Adrenal gland (tissue), 12 donors: ENCODE results near the gene RBMS2. TPM values are rescaled to one million over a fixed set of nuclear protein-coding genes. Genes with fewer than 3 reads are reported as not detected.

Experiments
- DNase-seq, 7 donors: peaks; one replicate each; pipeline ENCODE4 v3.0.0-alpha.2; 2019 to 2020
- H3K27ac ChIP-seq, 5 donors: fragments of 200-600 bp; sonication (generic) in 4 of 5; 1 replicate in 3 of 5; 2 replicates in 2 of 5; pipeline versions ENCODE4 v1.5.1 to v1.8.0; 2016 to 2020; ENCODE audit warnings: mild to moderate bottlenecking in 1 of 5
- H3K27me3 ChIP-seq: fragments of 200-600 bp; 2 replicates; pipeline ENCODE4 v1.8.0; 2021
- H3K36me3 ChIP-seq, 2 donors: fragments of 200-600 bp; replicated peaks in 1 of 2; 1 replicate in 1 of 2; 2 replicates in 1 of 2; pipeline versions ENCODE4 v1.5.1 to v1.8.0; 2018 to 2022
- H3K4me1 ChIP-seq, 2 donors: fragments of 200-600 bp; replicated peaks in 1 of 2; 1 replicate in 1 of 2; 2 replicates in 1 of 2; pipeline versions ENCODE4 v1.5.1 to v1.8.0; 2018 to 2021
- H3K4me3 ChIP-seq, 4 donors: fragments of 200-600 bp; sonication (generic) in 3 of 4; one replicate each; pipeline ENCODE4 v1.5.1; 2016 to 2018
- H3K9me3 ChIP-seq, 3 donors: fragments of 200-600 bp; sonication (generic) in 1 of 3; replicated peaks in 1 of 3; 1 replicate in 2 of 3; 2 replicates in 1 of 3; pipeline versions ENCODE4 v1.5.1 to v1.8.0; 2016 to 2021
- POLR2A ChIP-seq, 2 donors: fragments of 450-650 bp; IDR thresholded peaks; one replicate each; pipeline ENCODE4 v1.6.1; 2017; ENCODE audit warnings: antibody characterized with exemption in 2 of 2, mild to moderate bottlenecking in 2 of 2, moderate library complexity in 1 of 2
- WGBS, 4 donors: extraction: QIAGEN DNeasy Blood & Tissue Kit in 2 of 4; methylation state at CpG; one replicate each; pipeline versions ENCODE4 v1.1.5 to v1.1.7; 2013 to 2017; 5-methylcytosine and 5-hydroxymethylcytosine counted together
- intact Hi-C, 2 donors: fragments of 100-400 bp; cut with DNase I; formaldehyde crosslinking; loops; one replicate each; pipeline versions ENCODE4 v1.14.1 to v1.15.0; 2022 to 2023
- polyA plus RNA-seq, 3 donors: library from polyadenylated mRNA; stranded (reverse); fragments of 200-250 nt in 2 of 3; fragments of 350-450 nt in 1 of 3; fragmentation: Illumina TruSeq in 1 of 3; extraction: RNeasy Lipid Tissue Mini Kit (QIAGEN cat#74804) in 1 of 3; gene quantifications; one replicate each; pipeline ENCODE4 v1.2.3, GENCODE V29; 2013 to 2014
- total RNA-seq, 9 donors: library from RNA; depleted of rRNA in 4 of 9; stranded (reverse); fragments of >200 nt in 4 of 9; fragments of 120-200 nt in 1 of 9; fragmentation: NEBNext Ultra II Directional in 1 of 9; extraction: Animal tissue kit (Norgen Biotek cat#: 25700) in 1 of 9; gene quantifications; one replicate each; pipeline versions ENCODE4 v1.1.0 to v1.2.4, GENCODE V29; 2013 to 2023
- TF ChIP-seq, protein P1 (sequence below), 6 experiments: fragments of 450-650 bp in 4 of 6; fragments of 200-600 bp in 2 of 6; sonication (generic) in 1 of 6; IDR thresholded peaks; 1 replicate in 5 of 6; 2 replicates in 1 of 6; pipeline versions ENCODE4 v1.5.1 to v1.8.0; 2016 to 2021; ENCODE audit warnings: antibody characterized with exemption in 6 of 6, mild to moderate bottlenecking in 2 of 6, moderate library complexity in 1 of 6
- donor health status: healthy with polysubstance abuse.
- donor health status: Bipolar disorder and iron deficiency.
- donor health status: DM: yes; HTN: yes; CAD: no.
- donor health status: DM: no; HTN: no; CAD: no.
- donor health status: DM: no; HTN: no; CAD: no.
- donor health status: DM: yes; HTN: yes; CAD: no.

The RBMS2 gene
- total and polyA plus RNA-seq, 12 donors = 7.6 to 41.5 (median 19.9) TPM

DNA sequence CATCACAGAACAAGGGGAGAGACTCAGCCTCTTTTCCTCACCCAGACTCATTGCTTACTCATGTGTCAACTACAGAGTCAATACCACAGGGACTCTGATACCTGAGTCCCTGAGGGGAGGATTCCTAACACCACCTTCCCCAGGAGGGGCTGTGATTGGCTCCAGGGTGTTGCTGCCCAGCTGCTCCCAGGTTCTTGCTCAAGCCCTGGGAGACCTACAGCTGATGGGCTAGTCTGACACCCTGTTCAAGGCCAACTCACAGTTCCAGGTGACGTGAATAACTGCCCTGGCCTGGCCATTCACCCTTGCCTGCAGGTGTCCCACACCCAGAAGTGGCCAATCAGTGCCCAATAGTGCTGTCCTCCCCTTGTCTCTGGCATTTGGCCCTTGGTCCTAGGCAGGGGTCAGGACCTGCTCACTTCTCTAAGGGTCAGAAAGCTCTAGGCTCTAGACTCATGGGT is 44.6 kb upstream of the RBMS2 start:
- no peak for DNase-seq
- no peaks in the 10 kb centered on the region for H3K9me3 ChIP-seq
- H3K27ac ChIP-seq = no peak overlapping the region
- no peak overlapping the region for H3K4me3 ChIP-seq
- TF ChIP-seq POLR2A (IDR thresholded peaks at IDR 0.05) = no peak
- TF ChIP-seq, protein P1, sequence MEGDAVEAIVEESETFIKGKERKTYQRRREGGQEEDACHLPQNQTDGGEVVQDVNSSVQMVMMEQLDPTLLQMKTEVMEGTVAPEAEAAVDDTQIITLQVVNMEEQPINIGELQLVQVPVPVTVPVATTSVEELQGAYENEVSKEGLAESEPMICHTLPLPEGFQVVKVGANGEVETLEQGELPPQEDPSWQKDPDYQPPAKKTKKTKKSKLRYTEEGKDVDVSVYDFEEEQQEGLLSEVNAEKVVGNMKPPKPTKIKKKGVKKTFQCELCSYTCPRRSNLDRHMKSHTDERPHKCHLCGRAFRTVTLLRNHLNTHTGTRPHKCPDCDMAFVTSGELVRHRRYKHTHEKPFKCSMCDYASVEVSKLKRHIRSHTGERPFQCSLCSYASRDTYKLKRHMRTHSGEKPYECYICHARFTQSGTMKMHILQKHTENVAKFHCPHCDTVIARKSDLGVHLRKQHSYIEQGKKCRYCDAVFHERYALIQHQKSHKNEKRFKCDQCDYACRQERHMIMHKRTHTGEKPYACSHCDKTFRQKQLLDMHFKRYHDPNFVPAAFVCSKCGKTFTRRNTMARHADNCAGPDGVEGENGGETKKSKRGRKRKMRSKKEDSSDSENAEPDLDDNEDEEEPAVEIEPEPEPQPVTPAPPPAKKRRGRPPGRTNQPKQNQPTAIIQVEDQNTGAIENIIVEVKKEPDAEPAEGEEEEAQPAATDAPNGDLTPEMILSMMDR (IDR thresholded peaks at IDR 0.05) = no peak
- WGBS, 4 donors = 60 to 87% (median 71%) methylated on average over 1 of the region's 1 CpG; no CpG with 5 or more reads in 1 of the 4 donors
- intact Hi-C loops = no loop called here
- no peaks in the 10 kb centered on the region for H3K4me1 ChIP-seq
- no peaks in the 10 kb centered on the region for H3K27me3 ChIP-seq
- H3K36me3 ChIP-seq = peaks cover 0 to 4% of the 10 kb centered on the region in 2 donors

DNA sequence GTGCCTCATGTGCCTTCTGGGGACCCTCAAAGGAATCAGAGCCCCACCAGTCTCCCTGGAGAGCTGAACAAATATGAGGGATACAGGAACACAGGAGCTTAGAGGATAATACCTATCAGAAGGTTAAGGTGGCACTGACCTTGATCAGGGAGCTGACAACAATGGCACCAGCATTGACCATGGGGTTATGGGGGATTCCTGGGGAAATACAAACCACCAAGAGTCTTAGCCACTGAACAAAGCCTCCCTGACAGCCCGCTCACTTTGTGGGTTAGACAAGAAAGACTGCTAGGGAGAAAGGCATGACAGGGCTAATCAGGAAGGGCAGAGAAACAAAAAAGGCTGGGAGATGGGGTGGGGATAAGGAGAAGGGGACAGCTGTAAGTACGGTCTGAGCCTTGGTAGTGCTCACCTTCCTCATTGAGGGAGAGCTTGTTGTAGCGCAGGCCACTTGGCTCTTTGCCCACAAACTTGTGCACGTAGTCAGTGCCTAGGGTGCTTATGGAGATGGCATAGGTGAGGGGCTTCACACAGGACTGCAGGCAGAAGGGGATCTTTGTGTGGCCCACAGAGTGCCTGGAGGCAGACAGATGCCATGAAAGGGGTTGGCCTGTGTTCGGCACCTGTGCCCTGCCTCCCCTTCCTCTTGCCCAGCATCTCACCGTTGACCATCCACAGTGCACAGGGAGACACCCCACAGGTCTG is 43.9 kb upstream of the RBMS2 start:
- DNase-seq = no peak
- Histone ChIP-seq H3K9me3 (no peaks in the 10 kb centered on the region), H3K4me1 (no peaks in the 10 kb centered on the region), H3K27ac (no peak overlapping the region), H3K36me3 (peaks cover 0 to 4% of the 10 kb centered on the region in 2 donors), H3K27me3 (no peaks in the 10 kb centered on the region), H3K4me3 (no peak overlapping the region)
- intact Hi-C loops = no loop called here
- TF ChIP-seq, protein P1 (IDR thresholded peaks at IDR 0.05) = no peak
- no peak for TF ChIP-seq POLR2A (IDR thresholded peaks at IDR 0.05)
- WGBS, 4 donors = 88 to 95% (median 89%) methylated on average over 6 of the region's 6 CpGs

DNA sequence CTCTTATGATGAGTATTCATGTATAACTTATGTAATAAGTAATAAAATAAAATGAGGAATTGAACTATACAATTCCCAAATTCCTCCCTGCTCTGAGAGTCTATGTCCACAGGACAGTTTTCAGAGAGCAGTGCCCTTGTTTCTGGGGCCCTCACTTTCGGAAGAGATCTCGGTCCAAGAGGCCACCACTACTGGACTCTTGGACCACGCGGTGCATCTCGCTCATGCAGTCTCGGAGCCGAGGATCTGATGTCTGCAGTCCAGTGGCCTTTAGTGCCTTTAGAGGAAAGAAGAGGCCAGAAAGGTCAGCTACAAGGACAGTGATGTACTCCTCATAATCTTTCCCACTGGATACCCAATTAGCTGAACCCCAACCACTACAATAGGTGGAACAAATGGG is 42.0 kb upstream of the RBMS2 start:
- no peaks in the 10 kb centered on the region for H3K36me3 ChIP-seq
- H3K27ac ChIP-seq = no peak overlapping the region
- no peaks in the 10 kb centered on the region for H3K4me1 ChIP-seq
- intact Hi-C loops = no loop called here
- H3K9me3 ChIP-seq = no peaks in the 10 kb centered on the region
- 91 to 96% (median 94%) methylated on average over 7 of the region's 7 CpGs for WGBS, 4 donors
- no peak overlapping the region for H3K4me3 ChIP-seq
- DNase-seq = no peak
- TF ChIP-seq, protein P1 (IDR thresholded peaks at IDR 0.05) = no peak
- TF ChIP-seq POLR2A (IDR thresholded peaks at IDR 0.05) = no peak
- H3K27me3 ChIP-seq = no peaks in the 10 kb centered on the region

DNA sequence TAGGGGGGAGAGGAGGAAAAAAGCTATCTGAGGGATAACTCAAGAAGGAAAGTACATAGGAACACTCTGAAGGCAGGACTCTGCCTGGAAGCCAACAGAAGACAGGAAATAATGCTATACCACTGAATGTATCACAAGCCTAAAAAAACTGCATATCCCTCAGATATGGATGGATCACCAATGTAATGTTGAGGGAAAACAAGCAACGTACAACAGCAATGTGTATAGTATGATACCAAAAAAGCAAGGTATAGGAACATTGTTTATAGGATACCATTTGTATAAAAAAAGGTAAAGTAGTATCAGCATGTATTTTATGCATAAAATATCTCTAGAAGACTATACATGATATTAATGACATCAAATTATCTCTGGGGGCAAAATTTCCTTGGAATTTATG is 37.1 kb upstream of the RBMS2 start:
- TF ChIP-seq POLR2A (IDR thresholded peaks at IDR 0.05) = no peak
- TF ChIP-seq, protein P1 (IDR thresholded peaks at IDR 0.05) = no peak
- H3K9me3 ChIP-seq = no peaks in the 10 kb centered on the region
- WGBS, 4 donors = 81 to 95% (median 91%) methylated on average over 1 of the region's 1 CpG
- no peak for DNase-seq
- H3K27me3 ChIP-seq = no peaks in the 10 kb centered on the region
- peaks cover 14 to 16% of the 10 kb centered on the region in 2 donors for H3K4me1 ChIP-seq
- H3K36me3 ChIP-seq = no peaks in the 10 kb centered on the region
- intact Hi-C loops = no loop called here
- H3K4me3 ChIP-seq = no peak overlapping the region
- H3K27ac ChIP-seq = no peak overlapping the region
